Endothelial cell of umbilical vein (primary cell): ENCODE results near the gene BICD2. TPM values are rescaled to one million over a fixed set of nuclear protein-coding genes. Genes with fewer than 3 reads are reported as not detected.

Experiments used
- BruUV-seq: library from RNA; stranded (reverse); fragments of 400-500 nt; replicated peaks from 2 replicates; lab custom pipeline; 2021; lab: Mats Ljungman, UMichigan
- CTCF ChIA-PET: fragments of 300-600, 350-600 bp; sonication (Branson Sonifier 250); formaldehyde crosslinking; loops from one replicate; lab custom pipeline; 2021; ENCODE audit warnings: antibody characterized with exemption, inconsistent platforms; lab: Charles Lee
- POLR2A ChIA-PET: fragments of 300-600, 350-600 bp; sonication (Branson Sonifier 250); formaldehyde crosslinking; loops from one replicate; lab custom pipeline; 2021; ENCODE audit warnings: antibody characterized with exemption, inconsistent platforms; lab: Charles Lee
- DNase-seq: peaks from one replicate; pipeline ENCODE4 v3.0.0-alpha.2; 2011; ENCODE audit warnings: low read depth, low spot score
- FAIRE-seq: peaks from 2 replicates; lab custom pipeline; 2011; peaks lifted over from hg19 to GRCh38; lab: Jason Lieb, UNC
- H2AFZ ChIP-seq: 2 replicates; pipeline ENCODE4 v1.6.0; 2012; ENCODE audit warnings: low read depth, low read length, control low read depth, inconsistent platforms
- H3K27ac ChIP-seq: 2 replicates; pipeline ENCODE4 v1.5.1; 2011; ENCODE audit warnings: low read depth, mild to moderate bottlenecking, control low read depth, low read length, moderate library complexity; ENCODE audit not compliant: insufficient read depth
- H3K27me3 ChIP-seq, 2 experiments: 2 replicates each; pipeline versions ENCODE4 v1.6.0 to v1.6.1; 2011; ENCODE audit warnings: low read length in 2 of 2, mixed read lengths in 1 of 2; ENCODE audit not compliant: control insufficient read depth in 2 of 2, insufficient read depth in 2 of 2
- H3K36me3 ChIP-seq, 2 experiments: 2 replicates in 1 of 2; 3 replicates in 1 of 2; pipeline ENCODE4 v1.5.1; 2011; ENCODE audit warnings: low read length in 2 of 2, mild to moderate bottlenecking in 1 of 2, moderate library complexity in 1 of 2; ENCODE audit not compliant: control insufficient read depth in 2 of 2, insufficient read depth in 2 of 2; ENCODE audit errors: extremely low read depth in 1 of 2
- H3K4me1 ChIP-seq: 3 replicates; pipeline ENCODE4 v1.5.1; 2011; ENCODE audit warnings: mild to moderate bottlenecking, low read length; ENCODE audit not compliant: control insufficient read depth, insufficient read depth; ENCODE audit errors: extremely low read depth
- H3K4me2 ChIP-seq: 2 replicates; pipeline ENCODE4 v1.6.1; 2011; ENCODE audit warnings: low read length, control low read depth, mixed read lengths; ENCODE audit not compliant: insufficient read depth
- H3K4me3 ChIP-seq, 3 experiments: fragments of 200-600 bp in 1 of 3; sonication (generic), shearing (Covaris generic) in 1 of 3; replicated peaks in 1 of 3; 2 replicates each; pipeline ENCODE4 v1.5.1; 2011 to 2016; ENCODE audit warnings: control low read depth in 3 of 3, low read length in 3 of 3, mild to moderate bottlenecking in 2 of 3, inconsistent platforms in 1 of 3, low read depth in 1 of 3, moderate library complexity in 1 of 3; ENCODE audit not compliant: insufficient read depth in 1 of 3
- H3K79me2 ChIP-seq: 2 replicates; pipeline ENCODE4 v1.6.0; 2012; ENCODE audit warnings: low read length, inconsistent platforms; ENCODE audit not compliant: control insufficient read depth, insufficient read depth
- H3K9ac ChIP-seq: replicated peaks from 2 replicates; pipeline ENCODE3; 2011; ENCODE audit warnings: low read length, control low read depth; ENCODE audit not compliant: insufficient read depth; ENCODE audit errors: extremely low read depth
- H3K9me1 ChIP-seq: replicated peaks from 3 replicates; pipeline ENCODE4 v1.6.0; 2011; ENCODE audit warnings: mild to moderate bottlenecking, low read length; ENCODE audit not compliant: control insufficient read depth, insufficient read depth; ENCODE audit errors: extremely low read depth
- H3K9me3 ChIP-seq: replicated peaks from 2 replicates; pipeline ENCODE4 v1.5.1; 2012; ENCODE audit warnings: low read length, inconsistent platforms; ENCODE audit not compliant: control insufficient read depth, insufficient read depth
- H4K20me1 ChIP-seq: replicated peaks from 2 replicates; pipeline ENCODE3; 2011; ENCODE audit warnings: mild to moderate bottlenecking, low read length; ENCODE audit not compliant: control insufficient read depth, insufficient read depth; ENCODE audit errors: extremely low read depth
- EZH2 ChIP-seq: IDR thresholded peaks from 2 replicates; pipeline ENCODE4 v1.6.1; 2012; ENCODE audit warnings: borderline replicate concordance, low read depth, mild to moderate bottlenecking, moderate library complexity, low read length, inconsistent platforms; ENCODE audit not compliant: severe bottlenecking
- FOS ChIP-seq: IDR thresholded peaks from 2 replicates; pipeline ENCODE4 v1.6.1; 2011; ENCODE audit warnings: mild to moderate bottlenecking, low read length, moderate library complexity, borderline replicate concordance; ENCODE audit not compliant: insufficient read depth
- GATA2 ChIP-seq: IDR thresholded peaks from 2 replicates; pipeline ENCODE4 v1.7.0; 2011; ENCODE audit warnings: low read depth, mild to moderate bottlenecking, moderate library complexity, mixed read lengths, low read length; ENCODE audit not compliant: insufficient read length, insufficient read depth
- JUN ChIP-seq: IDR thresholded peaks from 2 replicates; pipeline ENCODE4 v1.6.1; 2011; ENCODE audit warnings: borderline replicate concordance, low read depth; ENCODE audit not compliant: insufficient read length, insufficient read depth
- MAX ChIP-seq: IDR thresholded peaks from 2 replicates; pipeline ENCODE4 v1.6.1; 2011; ENCODE audit not compliant: insufficient read depth, insufficient read length
- MYC ChIP-seq: IDR thresholded peaks from one replicate; pipeline ENCODE4 v1.6.1; 2011; ENCODE audit warnings: mild to moderate bottlenecking, low read depth, low read length
- POLR2A ChIP-seq: IDR thresholded peaks from 2 replicates; pipeline ENCODE4 v1.6.1; 2012; ENCODE audit warnings: low read depth, mild to moderate bottlenecking, control low read depth, low read length
- POLR2AphosphoS5 ChIP-seq: IDR thresholded peaks from 2 replicates; pipeline ENCODE4 v1.6.1; 2012; ENCODE audit warnings: low read depth, mild to moderate bottlenecking, control low read depth, low read length, moderate library complexity; ENCODE audit not compliant: insufficient read depth
- dilution Hi-C: fragments of 300-500 bp; cut with MboI; formaldehyde crosslinking; loops from one replicate; pipeline ENCODE4 v1.15.0; 2019; ENCODE audit warnings: low sequenced_read_pairs; ENCODE audit not compliant: extremely low pct_ligation_motif_present
- intact Hi-C: fragments of 100-400 bp; cut with micrococcal nuclease; formaldehyde crosslinking; loops from one replicate; pipeline ENCODE4 v1.10.0; 2022
- polyA plus RNA-seq, 4 experiments: library from polyadenylated mRNA; depleted of rRNA in 3 of 4; stranded (reverse) in 3 of 4; unstranded in 1 of 4; fragments of >200 nt; gene quantifications; 2 replicates each; pipeline versions ENCODE4 v1.2.1 to v1.2.3, GENCODE V29; 2011 to 2012; ENCODE audit warnings: missing spikeins in 1 of 4
- total RNA-seq: library from RNA; stranded (reverse); gene quantifications from 2 replicates; pipeline ENCODE4 v1.2.3, GENCODE V29; 2021
- TF ChIP-seq, protein P1 (sequence below), 2 donors: IDR thresholded peaks; 1 replicate in 1 of 2; 2 replicates in 1 of 2; pipeline ENCODE4 v1.5.1; 2011; ENCODE audit warnings: low read length in 2 of 2, mild to moderate bottlenecking in 2 of 2, moderate library complexity in 2 of 2, control low read depth in 1 of 2, inconsistent platforms in 1 of 2, low read depth in 1 of 2; ENCODE audit not compliant: insufficient read depth in 1 of 2; ENCODE audit errors: extremely low read depth in 1 of 2

The BICD2 gene
- total and polyA plus RNA-seq, 2 donors (not counting 3 experiments of a cell fraction or from before 2014, with no cell fraction given), result 14.3 to 39.3 TPM

GRCh38 chr9:92714787-92715487 is 49.7 kb downstream of the BICD2 start:
- H2AFZ ChIP-seq, result no peak overlapping the region
- H3K4me3 ChIP-seq, result no peak overlapping the region
- FAIRE-seq (no peak), DNase-seq (no peak)
- no peaks in the 10 kb centered on the region for H3K9me3 ChIP-seq
- H3K4me2 ChIP-seq, result no peak overlapping the region
- BruUV-seq, result no TSS peak
- H4K20me1 ChIP-seq, result no peaks in the 10 kb centered on the region
- intact Hi-C loops, result no loop called here
- H3K79me2 ChIP-seq, result peaks cover 4% of the 10 kb centered on the region
- ChIA-PET POLR2A (no interaction called here), CTCF (interaction anchor here (1.1 to 10.3 kb wide), 3 partner anchors 17 to 77 kb away, joined by 3 to 226 read pairs (median 4); no protein-coding TSS in a partner anchor)
- H3K9ac ChIP-seq, result no peak overlapping the region
- H3K27me3 ChIP-seq, result no peaks in the 10 kb centered on the region
- dilution Hi-C loops, result no loop called here
- H3K36me3 ChIP-seq, result peaks cover 13 to 45% of the 10 kb centered on the region in 2 experiments
- TF ChIP-seq GATA2, result no peak
- no peak for TF ChIP-seq MAX
- no peak for TF ChIP-seq FOS
- TF ChIP-seq POLR2A, result no peak
- TF ChIP-seq POLR2AphosphoS5, result no peak
- TF ChIP-seq, protein P1, sequence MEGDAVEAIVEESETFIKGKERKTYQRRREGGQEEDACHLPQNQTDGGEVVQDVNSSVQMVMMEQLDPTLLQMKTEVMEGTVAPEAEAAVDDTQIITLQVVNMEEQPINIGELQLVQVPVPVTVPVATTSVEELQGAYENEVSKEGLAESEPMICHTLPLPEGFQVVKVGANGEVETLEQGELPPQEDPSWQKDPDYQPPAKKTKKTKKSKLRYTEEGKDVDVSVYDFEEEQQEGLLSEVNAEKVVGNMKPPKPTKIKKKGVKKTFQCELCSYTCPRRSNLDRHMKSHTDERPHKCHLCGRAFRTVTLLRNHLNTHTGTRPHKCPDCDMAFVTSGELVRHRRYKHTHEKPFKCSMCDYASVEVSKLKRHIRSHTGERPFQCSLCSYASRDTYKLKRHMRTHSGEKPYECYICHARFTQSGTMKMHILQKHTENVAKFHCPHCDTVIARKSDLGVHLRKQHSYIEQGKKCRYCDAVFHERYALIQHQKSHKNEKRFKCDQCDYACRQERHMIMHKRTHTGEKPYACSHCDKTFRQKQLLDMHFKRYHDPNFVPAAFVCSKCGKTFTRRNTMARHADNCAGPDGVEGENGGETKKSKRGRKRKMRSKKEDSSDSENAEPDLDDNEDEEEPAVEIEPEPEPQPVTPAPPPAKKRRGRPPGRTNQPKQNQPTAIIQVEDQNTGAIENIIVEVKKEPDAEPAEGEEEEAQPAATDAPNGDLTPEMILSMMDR (IDR thresholded peaks at IDR 0.05; ENCODE audit: extremely low read depth in 1 of 2, insufficient read depth in 1 of 2, low read depth in 1 of 2, low read length in 2 of 2), result no peak
- TF ChIP-seq MYC, result no peak
- TF ChIP-seq JUN, result no peak
- TF ChIP-seq EZH2, result no peak
- no peak overlapping the region for H3K27ac ChIP-seq
- no peaks in the 10 kb centered on the region for H3K9me1 ChIP-seq
- H3K4me1 ChIP-seq, result peaks cover 5% of the 10 kb centered on the region
